ENCODE measurements around the gene INPP4A.
A peak's percentile ranks its signal among the peaks of the same experiment; 100 is the strongest.

Gene INPP4A

DNA sequence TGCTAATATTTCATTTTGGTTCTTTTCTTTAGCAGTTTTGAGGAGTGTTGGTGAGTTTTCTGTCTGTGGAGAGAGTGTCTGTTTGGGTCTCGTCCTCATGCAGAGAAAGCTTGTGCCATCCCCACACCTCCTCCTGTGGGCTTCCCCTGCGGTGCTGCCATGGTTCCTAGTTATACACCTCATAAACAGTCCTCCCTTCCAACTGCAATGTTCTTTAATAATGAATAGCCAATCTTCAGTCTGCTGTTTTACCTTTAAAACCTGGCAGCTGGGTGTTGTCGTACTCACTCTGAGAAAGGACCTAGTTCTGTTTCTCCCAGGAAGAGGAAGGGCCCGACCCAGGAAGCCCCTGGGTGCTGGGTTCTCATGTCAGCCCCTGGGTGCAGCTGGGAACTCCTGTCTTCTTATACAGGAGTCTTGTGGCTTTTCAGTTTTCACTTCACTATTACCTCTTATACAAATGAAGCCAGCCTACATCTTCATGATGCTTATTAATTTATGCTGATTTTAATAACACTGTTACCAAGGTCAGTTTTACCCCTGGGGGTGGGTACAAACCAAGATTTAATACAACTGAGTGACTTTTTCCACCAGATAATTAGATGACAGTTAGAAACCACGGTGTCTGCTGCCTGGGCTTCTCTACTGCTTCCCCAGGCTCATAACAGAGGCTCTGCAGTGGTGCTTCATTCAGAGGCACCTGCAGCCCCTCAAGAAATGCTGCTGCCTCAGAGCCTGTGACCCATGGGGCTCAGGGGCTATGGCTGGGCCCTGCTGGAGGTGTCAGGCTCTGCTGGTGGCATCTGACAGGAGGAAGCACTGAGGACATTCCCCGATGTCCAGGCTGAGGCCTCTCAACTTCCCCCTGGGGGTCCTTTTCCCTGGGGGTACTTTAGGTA, 104.5 kb downstream of the INPP4A start:
- no peak for DNase-seq

- no peak for DNase-seq
Measured at GRCh38 chr2:98550165-98550564, 105.5 kb downstream of the INPP4A start.

- DNase-seq = peak; percentile 83
Measured at GRCh38 chr2:98551316-98551715, 106.7 kb downstream of the INPP4A start.

GRCh38 chr2:98552499-98553179, 108.0 kb downstream of the INPP4A start:
- no peak for DNase-seq

GRCh38 chr2:98554116-98554861, 109.6 kb downstream of the INPP4A start:
- DNase-seq = no peak

DNA sequence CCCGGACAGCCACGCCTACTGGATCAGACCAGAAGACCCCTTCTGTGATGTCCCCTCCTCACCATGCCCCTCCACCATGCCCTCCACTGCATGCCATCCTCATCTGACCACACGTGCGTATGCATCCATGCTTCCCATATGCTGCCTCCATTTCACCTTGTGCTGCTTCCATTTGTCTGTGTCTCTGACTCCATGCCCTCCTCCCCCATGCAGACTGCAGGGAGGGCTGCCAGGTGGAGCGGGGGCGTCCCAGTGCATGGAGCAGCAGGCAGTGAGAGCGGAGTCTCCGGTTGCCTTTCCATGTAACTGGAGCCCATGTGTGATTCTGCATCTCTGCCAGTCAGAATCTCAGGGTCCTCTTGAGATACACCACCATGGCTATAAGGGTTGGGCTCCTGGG, 111.0 kb downstream of the INPP4A start:
- DNase-seq = no peak

DNA sequence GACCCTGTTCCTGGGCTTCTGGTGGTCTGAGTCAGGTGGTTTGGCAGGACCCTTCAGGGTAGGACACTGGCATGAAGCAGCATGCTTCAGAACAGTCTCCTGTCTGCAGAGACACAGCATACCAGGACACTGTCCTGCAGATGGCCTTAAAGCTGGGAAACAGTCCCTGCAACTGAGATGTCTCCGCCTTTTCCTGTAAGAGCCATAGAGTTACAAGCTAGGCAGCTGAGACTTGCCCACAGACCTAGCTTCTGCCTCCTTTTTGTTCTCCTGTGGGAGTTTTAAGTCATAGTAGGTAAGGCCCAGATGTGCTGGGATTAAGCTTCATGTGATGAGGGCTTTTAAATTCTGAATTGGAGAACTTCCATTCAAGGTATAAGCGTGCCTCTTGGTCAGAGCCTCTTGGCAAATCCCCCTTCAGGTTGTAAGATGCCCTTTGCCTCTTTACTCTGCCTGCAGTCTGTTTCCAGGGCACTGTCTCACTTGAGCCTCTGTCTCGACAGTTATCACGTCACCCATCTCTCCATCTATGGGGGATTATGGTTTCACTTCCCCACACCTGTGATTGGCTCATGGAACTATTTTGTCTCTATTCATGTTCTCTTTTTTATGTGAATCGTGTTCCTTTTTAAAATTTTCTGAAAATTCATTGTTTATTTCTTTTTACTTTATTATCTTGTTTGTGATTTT, 111.8 kb downstream of the INPP4A start:
- no peak for DNase-seq

GRCh38 chr2:98558852-98559530, 114.3 kb downstream of the INPP4A start:
- no peak for DNase-seq

DNA sequence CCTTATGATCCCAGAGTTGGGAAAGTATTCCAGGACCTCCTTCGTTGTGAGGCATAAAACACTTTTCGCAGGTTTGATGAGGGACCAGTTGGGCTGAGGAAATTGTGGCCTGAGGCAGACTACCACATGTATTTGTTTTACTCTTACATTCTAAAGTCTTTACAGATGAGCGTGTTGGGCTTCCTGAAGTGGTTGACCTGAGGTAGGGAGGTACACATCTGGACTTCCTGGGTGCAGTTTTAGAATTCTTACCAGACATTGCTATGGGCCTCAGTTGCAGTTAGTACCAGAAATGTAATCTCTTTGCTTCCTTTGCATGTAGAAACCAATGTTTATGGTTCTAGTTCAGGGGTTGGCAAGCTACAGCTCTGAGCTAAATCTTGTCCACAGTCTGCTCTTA, 114.9 kb downstream of the INPP4A start:
- peak; percentile 33 for DNase-seq

DNA sequence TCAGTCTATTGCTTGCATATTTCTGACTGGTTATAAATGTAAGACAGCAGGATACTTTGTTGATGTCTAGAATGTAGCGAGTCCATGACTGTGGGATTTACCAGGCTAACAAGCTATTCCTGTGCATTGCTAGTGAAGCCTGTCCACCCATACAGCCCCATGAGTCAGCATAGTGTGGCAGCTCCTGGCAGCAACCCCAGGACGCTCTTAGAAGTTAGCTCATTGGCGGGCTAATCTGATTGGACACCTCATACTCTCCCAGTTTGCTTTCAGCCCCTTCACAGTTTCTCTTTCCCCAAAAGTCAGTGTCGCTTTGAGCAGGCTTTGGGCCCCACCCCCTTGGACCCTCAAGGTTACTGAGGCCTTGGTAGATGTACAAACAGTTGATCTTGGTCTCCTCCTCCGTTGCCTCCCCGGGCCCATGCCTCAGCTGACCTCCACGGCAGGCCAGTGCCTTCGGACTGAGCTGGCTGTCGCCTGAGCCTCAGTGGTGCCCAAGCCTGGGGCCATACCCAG, 115.7 kb downstream of the INPP4A start:
- DNase-seq = no peak

GRCh38 chr2:98561018-98561417, 116.4 kb downstream of the INPP4A start:
- DNase-seq = no peak

- no peak for DNase-seq
Measured at GRCh38 chr2:98561902-98562695, 117.4 kb downstream of the INPP4A start.

DNA sequence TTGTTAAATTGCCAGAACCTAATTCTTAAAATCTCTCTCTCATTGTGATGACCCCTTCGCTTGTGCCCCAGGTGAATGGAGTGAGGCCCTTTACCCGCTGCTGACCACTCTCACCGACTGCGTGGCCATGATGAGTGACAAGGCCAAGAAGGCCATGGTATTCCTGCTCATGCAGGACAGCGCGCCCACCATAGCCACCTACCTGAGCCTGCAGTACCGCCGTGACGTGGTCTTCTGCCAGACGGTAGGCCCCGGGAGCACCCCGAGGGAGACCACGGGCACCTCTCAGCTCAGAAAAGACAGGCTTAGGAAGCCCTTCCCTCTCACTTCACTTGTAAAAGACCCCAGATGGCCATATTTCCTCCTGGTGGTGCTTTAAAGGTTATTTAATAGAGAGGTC, 118.7 kb downstream of the INPP4A start:
- no peak for DNase-seq

DNA sequence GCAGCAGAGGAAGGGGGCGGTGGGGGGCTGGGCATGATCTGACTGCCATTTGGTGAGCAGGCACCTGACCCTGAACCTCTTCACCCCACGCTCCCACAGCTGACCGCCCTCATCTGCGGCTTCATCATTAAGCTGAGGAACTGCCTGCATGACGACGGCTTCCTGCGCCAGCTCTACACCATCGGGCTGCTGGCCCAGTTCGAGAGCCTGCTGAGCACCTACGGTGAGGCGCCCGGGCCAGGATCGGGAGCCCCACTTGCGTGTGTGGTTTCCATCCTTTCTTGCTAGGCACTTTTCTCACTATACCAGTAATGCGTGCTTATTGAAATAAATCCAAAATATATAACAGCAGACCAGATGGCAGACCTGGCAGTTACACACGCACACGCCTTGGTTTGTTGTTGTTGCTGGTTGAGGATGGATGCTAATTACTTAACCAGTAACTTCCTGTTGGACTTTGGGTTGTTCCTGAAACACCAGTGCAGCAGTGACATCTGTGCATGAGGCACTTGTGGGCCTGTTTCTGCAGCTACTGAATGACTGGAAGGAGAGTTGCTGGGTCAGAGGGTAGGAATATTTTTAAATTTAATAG, 120.0 kb downstream of the INPP4A start:
- DNase-seq = no peak

GRCh38 chr2:98565286-98565860, 120.7 kb downstream of the INPP4A start:
- DNase-seq = no peak

DNA sequence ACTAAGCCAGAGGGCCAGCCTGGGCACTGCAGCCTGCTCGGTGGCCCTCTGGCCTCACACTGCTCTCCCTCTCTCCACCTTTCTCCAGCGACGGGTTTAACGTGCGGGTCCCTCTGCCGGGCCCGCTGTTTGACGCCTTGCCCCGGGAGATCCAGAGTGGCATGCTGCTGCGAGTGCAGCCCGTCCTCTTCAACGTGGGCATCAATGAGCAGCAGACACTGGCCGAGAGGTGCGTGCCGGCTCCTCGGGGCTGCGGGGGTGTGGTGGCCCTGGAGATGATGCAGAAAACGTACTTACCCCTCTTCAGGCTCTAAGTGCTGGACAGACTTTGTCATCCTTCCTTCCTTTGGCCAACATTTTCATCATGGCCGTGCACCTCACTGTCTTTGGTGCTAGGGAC, 121.3 kb downstream of the INPP4A start:
- DNase-seq = no peak

GRCh38 chr2:98568161-98568956, 123.7 kb downstream of the INPP4A start:
- no peak for DNase-seq

DNA sequence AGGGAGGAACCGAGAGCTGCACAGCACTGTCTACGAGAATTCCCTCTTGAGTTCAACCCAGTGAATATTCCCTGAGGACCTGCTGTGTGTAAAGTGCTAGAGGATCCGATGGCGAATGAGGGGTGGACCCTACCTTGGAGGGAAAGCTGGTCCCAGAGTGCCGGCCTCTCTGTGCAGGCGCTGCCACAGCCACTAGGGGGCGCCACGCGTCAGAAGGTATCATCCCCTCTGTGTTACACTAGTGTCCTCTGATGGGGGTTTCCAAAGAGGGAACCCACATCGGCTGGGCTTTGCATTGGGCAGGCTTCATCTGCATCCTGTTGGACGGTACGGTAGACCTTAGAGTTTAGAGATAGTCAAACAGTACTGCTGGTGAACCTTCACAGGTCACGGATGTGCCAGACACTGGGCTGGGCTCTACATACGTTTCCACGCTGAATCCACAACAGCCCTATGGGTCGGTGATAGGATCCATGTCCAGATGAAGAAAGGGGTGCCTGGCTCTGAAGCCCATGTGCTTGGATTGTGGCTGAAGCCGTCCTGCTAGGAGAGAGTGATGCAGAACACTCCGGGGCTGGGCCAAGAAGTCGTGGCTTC, 124.6 kb downstream of the INPP4A start:
- peak; percentile 63 for DNase-seq

DNA sequence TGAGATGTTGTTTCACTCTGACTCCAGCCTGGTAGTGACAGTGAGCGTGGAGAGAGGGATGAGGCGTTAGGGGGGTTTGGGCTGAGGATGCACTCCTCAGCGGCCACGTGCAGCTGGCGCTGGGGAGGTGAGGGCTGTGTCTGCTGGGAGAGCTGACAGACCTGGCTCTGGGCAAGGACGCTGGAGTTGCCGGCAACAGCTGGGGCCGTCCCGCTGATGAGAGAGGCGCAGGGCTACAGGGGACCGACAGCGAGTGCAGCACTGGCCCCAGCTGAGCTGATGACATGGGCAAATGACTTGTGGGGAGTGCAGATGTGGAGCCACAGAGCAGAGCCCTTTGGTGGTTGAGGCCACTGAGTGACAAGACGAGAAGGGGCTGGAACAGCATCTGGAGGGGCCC, 125.3 kb downstream of the INPP4A start:
- no peak for DNase-seq

Data from activated CD4-positive, alpha-beta T cell treated with anti-CD3 and anti-CD28 coated beads, Interleukin-10, Interleukin-2, amounts not matched to agents 100 ng/mL and 50 ng/mL, durations not matched to agents 16 hours and 8 hours (primary cell).